Hippocampal formation (tissue), 2 donors: Measurements from ENCODE around the gene TPD52L1.

ENCODE experiments used
- DNase-seq, 2 donors: peaks; one replicate each; lab custom pipeline; 2025; lab: John Stamatoyannopoulos, UW

Gene TPD52L1

DNA sequence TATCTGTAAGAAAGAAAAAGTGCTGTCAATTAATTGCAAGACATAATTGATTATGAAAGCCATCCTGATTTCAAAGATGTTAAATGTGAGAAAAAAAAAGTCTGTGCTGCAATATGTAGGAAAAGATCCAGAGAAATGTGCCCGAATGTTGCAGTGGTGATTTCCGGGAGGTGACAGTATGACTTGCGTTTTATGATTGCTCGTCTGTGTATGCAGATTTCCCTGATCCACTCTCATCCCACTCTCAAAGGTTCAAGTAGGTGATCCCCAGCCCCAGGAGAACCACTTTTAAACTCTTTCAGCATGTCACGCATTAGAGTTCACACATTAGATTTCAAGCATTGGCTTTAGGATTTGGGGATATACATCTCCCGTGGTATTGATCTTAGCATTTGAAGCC, 57.8 kb downstream of the TPD52L1 start:
- DNase-seq = no peak

DNA sequence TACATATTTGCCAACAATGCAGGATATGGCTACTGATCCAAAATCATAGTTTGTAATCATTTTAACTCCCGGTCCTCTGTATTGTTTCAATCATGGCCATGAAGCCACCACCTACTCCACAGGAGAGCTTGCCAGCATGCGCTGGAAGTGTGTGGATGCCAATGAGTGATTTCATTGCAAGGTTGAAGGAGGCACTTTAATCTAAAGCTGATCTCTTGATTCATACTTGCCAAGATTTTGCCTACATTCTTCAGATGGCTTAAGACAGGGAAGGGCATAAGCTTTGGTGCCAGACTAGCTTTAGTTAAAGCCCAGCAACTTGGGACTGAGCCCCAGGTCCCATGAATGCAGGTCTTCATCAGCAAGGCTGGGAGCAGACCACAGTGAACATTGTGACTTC, 58.8 kb downstream of the TPD52L1 start:
- no peak for DNase-seq

DNA sequence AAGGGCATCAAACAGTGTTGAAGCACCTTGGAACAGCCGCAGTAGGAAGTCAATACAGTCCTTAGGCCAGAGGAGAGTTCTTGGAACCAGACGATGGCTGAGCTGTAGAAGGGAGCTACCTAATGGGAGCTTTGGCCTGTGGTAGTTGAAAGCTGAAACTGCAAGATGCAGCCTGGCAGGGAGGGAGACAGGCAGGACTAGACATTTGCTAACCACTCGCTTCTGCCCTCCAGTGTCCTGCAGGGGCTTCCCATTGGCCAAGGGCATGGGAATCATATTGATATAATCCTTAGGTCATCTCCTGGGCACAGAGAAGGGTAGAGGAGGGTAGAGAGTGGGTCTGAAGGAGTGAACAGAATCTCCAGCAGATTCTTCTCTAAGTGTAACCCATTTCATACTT, 60.4 kb downstream of the TPD52L1 start:
- DNase-seq = no peak

DNA sequence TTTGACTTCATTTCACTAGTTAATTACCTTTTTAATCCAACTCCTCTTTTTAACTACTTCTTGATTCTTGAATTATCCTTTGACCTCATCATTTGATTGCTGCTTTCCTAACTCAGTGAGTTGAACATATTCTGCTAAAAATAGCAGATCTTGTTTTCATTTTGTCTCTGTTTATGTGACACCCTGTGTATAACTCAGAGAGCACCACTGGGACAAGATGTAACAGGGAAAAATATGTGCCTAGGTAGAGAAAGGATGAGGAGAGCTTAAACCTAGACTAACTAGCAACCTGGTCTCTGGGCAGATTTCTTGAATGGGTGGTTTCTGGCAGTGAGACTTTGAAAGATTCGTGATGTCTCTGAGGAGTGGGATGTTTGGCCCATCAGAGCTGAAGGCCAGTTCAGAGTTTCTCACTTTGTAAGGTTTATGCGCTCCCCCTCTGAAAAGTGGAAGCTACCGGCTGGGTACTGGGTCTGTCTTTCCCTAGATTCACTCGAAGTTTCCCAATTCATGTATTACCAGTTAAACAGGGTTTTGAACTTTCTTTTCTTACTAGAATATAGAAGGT, 61.8 kb downstream of the TPD52L1 start:
- no peak for DNase-seq

DNA sequence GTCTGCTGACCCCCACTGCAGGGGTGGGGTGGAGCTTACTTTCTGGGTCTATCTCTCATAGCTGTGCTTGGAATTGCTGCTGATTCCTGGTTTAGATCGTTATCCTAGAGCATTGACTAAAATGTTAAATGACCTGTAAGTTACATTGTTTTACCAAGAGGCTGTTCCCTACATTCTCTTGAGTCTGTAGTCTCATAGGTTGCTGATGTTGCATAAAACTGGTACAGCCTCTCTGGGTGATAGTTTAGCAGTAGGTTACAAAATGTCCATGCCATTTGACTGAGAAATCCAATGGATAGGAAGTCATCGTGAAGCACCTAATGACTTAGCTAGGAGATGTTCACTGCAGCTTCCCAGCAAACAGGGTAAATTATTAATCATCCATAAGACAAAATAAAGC, 62.4 kb downstream of the TPD52L1 start:
- DNase-seq = no peak

DNA sequence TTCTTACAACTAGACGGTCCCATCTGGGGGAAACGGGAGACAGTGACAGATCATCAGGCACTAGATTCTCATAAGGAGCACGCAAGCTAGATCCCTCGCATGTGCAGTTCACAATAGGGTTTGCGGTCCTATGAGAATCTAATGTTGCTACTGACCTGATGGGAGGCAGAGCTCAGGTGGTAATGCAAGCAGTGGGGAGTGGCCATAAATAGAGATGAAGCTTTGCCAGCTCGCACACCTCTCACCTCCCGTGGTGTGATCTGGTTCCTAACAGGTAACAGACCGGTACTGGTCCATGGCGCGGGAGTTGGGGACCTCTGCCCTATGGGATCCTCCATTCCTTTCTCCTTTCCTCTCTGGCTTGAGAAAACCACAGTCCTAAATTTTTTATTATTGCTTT, 63.8 kb downstream of the TPD52L1 start:
- no peak for DNase-seq

DNA sequence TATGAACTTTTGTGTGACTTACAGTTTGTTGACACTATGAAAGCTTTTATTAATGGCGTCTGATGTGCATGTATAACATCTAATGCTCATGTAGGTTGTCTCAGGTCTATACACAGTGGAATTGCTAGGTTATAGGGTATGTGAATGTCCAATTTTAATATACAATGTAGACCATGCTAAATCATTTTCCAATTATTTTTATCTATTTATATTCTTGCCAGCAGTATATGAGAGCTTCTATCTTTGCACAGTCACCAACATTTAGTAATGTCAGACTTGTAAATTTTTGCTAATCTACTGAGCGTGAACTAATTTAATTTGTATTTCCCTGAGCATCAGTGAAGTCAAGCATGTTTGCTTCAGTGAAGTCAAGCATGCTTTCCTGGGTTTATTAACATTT, 64.4 kb downstream of the TPD52L1 start:
- DNase-seq = no peak

DNA sequence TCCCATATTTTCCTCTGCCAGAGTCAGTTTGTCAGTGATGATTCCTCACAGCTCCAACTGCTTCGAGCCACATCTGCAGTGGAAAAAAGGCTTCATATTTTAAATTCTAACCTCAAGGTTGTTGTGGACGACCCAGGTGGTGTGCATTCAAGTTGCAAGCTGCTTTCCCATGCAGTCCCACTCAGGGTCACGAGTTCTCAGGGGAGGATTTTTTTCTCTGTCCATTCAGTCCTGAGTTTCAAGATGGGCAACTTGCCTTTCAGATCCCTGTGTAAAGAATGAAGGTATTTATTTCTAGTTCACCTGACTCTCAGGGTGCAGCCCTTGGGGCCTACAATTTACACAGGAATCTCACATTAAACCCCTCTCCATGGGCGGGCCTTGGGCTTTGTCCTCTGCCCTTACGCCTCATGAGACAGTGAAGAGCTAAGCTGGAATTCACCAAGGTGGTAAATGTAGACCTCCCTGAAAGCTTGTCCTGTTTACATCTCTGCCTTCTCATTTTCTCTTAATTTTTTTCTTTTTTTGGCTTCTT, 65.9 kb downstream of the TPD52L1 start:
- DNase-seq = no peak

DNA sequence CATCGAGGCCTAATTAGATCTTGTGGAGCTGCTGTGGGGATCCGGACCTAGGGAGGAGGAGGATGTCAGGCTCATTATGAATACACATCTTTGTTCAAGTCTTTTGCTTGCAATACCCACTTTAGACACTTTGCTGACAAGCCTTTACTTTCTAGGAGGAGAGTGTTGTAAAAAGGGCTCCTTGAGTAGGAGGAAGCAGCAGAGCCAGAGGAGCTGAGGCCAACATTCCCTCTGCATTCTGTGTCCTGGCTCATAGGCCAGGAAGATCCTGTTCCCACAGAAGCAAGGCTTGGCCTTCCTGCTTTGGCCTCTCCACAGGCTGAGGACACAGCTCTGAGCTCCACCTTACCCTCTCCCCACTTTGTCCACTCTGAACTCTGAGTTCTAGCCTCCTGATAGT, 67.1 kb downstream of the TPD52L1 start:
- DNase-seq = no peak

DNA sequence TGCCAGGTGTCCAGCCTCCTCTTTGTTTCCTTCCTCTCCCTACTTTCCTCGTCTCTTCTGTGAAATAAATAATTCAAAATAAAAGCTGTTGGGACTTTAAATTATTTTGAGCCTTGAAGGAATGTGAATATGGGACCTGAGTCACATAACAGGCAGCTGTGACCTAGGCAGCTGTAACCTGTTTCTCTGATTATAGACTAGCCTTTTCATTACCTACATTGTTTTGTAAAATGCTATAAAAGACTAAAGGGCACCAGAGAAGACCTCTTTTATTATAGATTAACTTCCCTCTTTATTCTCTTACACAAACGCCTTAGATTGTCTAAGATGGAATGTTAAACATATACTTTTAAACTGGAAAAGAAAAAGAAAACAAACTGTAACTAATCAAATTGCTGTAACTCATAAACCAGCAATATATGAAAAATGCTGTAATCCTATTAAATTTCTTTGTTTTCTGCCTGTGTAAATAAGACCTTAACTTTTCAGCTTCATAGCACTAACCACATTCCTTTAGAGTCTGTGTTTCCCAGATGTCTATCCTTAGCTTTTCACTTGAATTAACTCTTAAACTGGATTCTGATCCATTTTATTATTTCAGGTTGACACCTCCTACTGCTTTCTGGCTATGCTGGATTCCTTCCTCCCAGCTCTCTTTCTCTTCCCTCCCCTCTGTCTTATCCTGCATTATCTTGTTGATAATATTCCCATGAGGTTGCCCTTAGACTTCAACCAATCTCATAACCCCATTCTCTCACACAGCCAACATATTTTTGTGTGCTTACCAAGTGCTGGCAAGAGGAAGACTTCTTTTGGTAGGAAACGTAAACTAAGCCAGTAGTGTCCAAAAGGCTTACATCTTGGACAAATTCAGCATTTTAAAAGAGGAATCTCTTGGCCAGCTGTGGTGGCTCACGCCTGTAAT, 69.2 kb downstream of the TPD52L1 start:
- no peak for DNase-seq

DNA sequence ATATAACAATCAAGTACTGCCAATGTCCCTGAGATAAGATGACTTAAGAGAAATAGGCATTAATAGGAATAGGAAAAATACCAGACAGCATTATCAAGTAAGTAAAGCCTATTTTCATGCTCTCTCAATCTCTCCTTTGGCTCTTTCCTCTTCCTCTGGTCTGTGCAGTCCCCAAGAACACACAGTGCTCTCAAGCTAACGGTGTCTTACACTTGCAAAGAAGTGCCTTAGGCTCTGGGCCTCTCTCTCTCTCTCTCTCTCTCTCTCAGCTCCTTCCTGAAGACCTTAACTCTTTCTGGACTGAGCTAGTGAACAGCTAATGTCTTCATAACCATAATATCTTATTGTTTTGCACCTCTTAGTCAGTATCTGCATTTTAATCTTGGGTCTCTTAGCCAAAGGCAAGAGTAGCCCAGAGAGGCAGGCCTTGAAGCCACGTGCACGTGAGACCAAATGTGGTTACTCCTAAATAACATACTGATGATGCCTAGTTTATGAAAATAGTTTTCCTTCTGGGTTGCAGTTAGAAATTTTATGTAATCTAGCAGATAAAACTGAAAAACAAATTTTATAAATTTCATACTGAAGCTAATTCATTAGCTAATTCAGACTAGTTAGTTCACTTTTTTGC, 70.8 kb downstream of the TPD52L1 start:
- DNase-seq = no peak

DNA sequence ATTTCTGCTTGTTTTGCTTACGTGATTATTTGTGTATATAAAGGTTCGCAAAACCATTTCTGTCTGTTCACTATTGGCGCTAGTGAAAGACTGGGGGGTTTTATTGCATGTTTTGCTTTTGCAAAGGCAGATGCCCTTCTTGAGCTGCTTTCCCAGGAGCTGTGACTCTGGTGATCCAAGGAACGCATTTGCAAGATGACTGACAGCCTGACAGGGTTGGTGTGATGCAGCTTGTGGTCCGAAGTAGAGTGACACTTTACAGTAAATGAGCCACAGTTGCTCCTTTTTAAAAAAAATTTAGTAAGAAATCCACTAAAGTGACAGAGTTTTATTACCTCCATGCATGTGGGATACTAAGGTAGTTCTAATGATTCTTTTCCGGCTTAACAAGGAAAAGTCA, 73.7 kb downstream of the TPD52L1 start:
- DNase-seq = no peak

DNA sequence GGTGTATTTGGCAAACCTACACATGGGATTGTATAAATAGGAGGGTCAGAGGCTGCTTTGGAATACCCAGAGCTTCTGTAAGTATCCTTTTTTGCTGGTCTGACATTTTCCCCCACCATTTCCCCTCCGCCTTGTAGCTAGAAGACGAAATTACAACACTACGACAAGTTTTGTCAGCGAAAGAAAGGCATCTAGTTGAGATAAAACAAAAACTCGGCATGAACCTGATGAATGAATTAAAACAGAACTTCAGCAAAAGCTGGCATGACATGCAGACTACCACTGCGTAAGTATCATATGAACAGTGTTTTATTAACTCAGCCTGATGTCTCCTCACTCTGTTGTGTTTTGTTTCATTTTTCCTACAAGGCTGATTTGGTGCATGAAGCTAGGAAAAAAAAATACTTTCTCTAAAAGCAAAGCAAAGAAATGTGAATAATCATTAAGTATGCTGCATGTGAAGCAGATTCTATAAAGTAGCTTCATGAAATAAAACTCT, 75.5 kb downstream of the TPD52L1 start:
- no peak for DNase-seq

DNA sequence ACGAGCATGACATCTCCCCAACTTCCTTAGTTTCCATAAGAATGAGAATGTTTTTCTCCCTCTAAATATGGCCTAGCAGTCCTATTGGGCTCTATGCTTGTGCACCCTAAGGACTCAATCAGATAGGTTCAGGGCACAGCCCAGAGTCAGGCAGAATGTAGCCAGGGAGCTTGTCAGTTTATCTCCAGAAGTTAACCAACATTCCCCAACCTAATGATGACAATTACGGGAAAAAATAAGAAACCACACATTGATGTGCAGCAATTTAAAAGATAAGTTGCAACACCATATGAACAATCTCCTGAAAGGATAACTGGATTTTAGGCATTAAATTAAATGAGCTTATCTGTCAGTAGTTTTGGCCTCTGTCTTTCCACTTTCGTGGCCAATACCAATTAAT, 77.1 kb downstream of the TPD52L1 start:
- DNase-seq = no peak

DNA sequence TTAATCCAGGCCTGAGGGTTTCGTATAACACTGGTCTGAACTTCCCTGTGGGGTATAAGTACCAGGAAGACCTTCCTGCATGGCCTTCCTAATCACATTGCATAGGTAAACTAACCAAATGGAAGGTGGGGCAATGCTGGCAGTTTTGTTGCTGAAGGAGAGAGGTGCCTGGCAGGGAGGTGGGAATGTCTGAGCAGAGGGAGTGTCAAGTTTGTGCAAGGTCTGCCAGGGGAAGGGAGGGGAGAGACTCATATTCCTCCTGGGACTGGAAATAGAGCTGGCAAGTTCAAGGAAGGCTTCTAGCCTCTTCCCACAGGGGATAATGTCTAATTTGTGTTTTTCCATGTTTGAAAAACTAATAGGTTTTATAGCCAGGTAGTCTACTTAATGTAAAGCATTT, 77.6 kb downstream of the TPD52L1 start:
- DNase-seq = no peak

DNA sequence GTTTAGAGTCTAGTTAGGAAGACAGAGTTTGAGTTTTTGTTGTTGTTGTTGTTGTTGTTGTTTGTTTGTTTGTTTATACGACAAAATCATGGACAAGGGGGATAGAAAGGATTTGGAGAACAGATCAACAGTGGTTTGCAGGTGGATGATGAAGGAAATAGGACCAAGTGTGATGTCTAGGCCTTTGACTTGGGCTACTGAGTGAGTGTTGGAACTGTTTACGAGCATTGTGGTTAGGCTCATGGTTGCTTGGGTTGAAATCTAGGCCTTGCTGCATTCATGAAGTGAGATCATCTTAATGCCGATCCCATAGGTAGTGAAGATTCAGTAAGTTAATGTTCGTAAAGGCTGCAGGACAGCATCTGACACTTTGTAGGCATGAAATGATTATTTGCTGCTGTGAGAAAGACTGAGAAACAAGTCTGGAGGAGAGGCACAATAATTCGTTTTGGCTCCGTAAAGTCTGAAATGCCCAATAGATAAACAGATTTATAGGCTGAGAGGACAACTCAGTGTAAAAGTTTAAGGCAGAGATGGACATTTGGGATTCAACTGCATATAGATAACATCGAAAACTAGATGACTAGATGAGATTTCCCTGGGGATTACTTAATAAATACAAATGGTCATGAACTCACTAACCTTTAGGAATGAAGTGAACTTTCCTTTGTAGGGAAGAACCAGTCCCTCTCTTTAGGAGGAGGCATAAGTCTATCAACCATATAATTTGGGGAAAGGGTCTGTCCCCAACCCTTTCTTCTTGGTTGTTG, 78.2 kb downstream of the TPD52L1 start:
- no peak for DNase-seq

DNA sequence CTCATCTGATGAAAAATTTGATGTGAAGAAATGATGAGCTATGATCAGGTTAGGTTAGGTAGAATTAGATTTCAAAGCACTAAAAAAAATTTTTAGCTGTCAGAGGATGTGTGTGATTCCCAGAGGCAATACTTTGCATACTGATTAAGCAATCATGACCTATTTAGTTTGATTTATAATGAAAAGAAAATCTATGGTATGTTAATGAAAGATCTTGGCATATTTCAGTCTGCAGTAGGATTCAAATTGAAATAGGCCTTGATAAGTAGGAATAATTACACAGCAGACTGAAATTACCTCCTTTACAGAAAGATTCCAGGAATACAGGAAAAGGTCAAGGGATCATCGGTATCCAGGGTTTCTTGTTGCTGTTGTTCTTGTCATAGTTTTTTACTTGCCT, 78.9 kb downstream of the TPD52L1 start:
- DNase-seq = no peak

DNA sequence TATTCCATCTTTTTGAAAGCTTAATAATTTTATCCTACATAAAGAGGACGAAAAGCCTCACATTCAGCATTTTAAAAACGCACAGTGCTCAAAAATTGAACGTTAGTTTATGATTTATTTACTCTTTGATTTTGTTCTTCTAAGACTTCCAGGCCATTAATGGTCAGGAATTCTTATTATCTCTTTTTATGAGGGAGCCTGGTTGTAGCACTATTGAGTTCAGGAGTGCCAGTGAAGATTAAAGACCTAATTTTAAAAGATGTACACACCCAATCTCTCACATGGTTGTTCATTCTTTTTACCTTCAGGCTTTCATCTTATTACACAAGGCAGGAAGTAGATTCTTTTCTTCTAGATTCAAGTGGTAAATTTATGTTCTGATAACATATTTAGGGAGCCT, 79.6 kb downstream of the TPD52L1 start:
- no peak for DNase-seq

DNA sequence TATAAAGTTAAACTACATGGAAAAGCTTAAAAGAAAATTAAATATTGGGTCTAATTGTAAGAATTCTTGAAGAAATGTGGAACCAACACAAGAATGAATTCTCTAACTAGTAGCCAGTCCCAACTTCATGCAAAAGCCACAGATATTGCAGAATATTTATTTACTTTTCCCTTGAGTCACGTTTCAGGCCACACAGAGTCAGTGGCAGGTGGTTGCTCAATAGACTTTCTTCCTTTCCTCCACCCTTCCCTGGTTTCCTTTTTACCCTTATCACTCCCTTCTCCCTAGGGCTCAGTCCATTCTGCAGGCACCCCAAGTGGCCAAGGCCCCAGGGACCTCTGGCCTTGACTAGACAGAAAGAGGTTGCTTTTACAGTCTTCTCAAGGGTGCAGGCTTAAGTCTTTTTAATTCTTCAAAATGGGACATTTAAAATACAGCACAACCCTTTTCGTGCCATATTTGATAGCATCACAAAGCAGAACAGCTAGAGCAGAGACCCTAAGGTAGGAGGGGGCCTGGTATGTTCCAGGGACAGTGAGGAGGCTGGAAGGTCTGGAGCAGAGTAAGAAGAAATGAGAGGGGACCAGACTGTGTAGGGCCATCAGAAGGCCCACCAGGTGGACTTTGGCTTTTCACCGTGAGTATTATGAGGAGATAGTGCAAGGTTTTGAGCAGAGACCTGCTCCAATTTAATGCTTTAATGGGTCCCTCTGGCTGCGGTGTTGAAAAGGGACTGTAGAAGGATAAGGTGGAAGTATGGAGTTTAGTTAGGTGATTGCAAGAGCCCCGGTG, 83.2 kb downstream of the TPD52L1 start:
- DNase-seq = no peak

DNA sequence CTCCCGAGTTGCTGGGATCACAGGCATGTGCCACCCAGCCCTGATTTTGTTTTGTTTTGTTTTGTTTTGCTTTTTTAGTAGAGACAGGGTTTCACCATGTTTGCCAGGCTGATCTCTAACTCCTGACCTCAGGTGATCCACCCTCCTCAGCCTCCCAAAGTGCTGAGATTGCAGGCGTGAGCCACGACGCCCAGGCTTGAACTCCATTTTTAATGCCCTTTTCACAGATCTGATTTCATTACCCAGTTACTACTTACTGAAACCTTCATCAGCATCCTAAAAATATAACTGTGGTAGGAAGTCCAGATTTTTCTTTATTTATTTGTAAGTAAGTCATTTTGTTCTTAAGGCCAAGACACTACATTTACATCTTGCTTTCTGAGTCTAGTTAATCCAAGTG, 84.2 kb downstream of the TPD52L1 start:
- DNase-seq = no peak

DNA sequence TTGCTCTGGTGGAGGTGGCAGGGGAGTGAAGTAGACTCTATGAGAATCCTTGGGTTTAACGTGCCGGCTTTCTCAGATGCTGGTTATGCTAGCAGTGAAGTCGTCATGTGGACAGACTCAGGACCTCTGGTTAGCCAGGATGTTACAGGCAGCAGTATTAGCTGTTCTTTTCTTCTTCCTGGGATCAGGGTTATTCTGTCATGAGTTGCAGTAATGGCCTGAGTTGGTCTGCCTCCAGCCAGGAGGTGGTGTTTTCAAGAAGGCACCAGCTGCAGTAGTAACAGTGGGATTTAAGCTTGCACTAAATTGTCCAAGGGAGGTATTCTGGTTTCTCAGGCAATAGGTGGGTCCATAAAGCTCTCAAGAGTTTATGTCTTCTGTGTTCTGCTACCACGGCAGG, 91.5 kb downstream of the TPD52L1 start:
- no peak for DNase-seq
